Gastroesophageal sphincter (tissue), 4 donors: ENCODE results near the gene NFKBIZ. TPM values are rescaled to one million over a fixed set of nuclear protein-coding genes. Genes with fewer than 3 reads are reported as not detected.

Experiments
- ATAC-seq: fragments of 150-250 bp; one replicate; pipeline ENCODE4 v1.9.1; 2016; ENCODE audit warnings: mild to moderate bottlenecking, moderate library complexity
- H3K27ac ChIP-seq, 4 donors: fragments of 200-600 bp; sonication (generic) in 3 of 4; 1 replicate in 3 of 4; 2 replicates in 1 of 4; pipeline ENCODE4 v1.5.1; 2016 to 2019
- H3K27me3 ChIP-seq: fragments of 200-600 bp; sonication (generic); one replicate; pipeline ENCODE4 v1.5.1; 2019
- H3K36me3 ChIP-seq, 2 donors: fragments of 200-600 bp; sonication (generic); one replicate each; pipeline ENCODE4 v1.5.1; 2019; ENCODE audit warnings: control low read depth in 1 of 2
- H3K4me1 ChIP-seq, 3 donors: fragments of 200-600 bp; sonication (generic); 1 replicate in 2 of 3; 2 replicates in 1 of 3; pipeline ENCODE4 v1.5.1; 2016 to 2019; ENCODE audit warnings: control low read depth in 2 of 3
- H3K4me3 ChIP-seq, 2 donors: fragments of 200-600 bp; sonication (generic); one replicate each; pipeline ENCODE4 v1.5.1; 2019; ENCODE audit warnings: mild to moderate bottlenecking in 1 of 2, moderate library complexity in 1 of 2
- H3K9me3 ChIP-seq, 3 donors: fragments of 200-600 bp; sonication (generic); one replicate each; pipeline ENCODE4 v1.5.1; 2017 to 2019; ENCODE audit warnings: control low read depth in 2 of 3
- EP300 ChIP-seq: sonication (generic); formaldehyde crosslinking; IDR thresholded peaks from one replicate; pipeline ENCODE4 v1.6.1; 2017; ENCODE audit warnings: antibody characterized with exemption, mild to moderate bottlenecking
- POLR2A ChIP-seq, 2 donors: fragments of 450-650 bp; IDR thresholded peaks; one replicate each; pipeline ENCODE4 v1.6.1; 2017; ENCODE audit warnings: antibody characterized with exemption in 2 of 2, mild to moderate bottlenecking in 2 of 2, moderate library complexity in 1 of 2
- POLR2AphosphoS5 ChIP-seq: sonication (generic); formaldehyde crosslinking; IDR thresholded peaks from one replicate; pipeline ENCODE4 v1.6.1; 2017; ENCODE audit warnings: antibody characterized with exemption
- WGBS, 2 donors: methylation state at CpG; one replicate each; pipeline ENCODE4 v1.1.5; 2018; ENCODE audit warnings: low coverage in 1 of 2; 5-methylcytosine and 5-hydroxymethylcytosine counted together
- total RNA-seq, 4 donors: library from RNA; depleted of rRNA; stranded (reverse); fragments of >200 nt; gene quantifications; one replicate each; pipeline ENCODE4 v1.1.0, GENCODE V29; 2016
- TF ChIP-seq, protein P1 (sequence below), 4 experiments: fragments of 200-600 bp in 2 of 4; fragments of 450-650 bp in 2 of 4; sonication (generic) in 1 of 4; IDR thresholded peaks; one replicate each; pipeline ENCODE4 v1.5.1; 2017 to 2019; ENCODE audit warnings: antibody characterized with exemption in 4 of 4, mild to moderate bottlenecking in 2 of 4, moderate library complexity in 2 of 4

Gene NFKBIZ, protein sequence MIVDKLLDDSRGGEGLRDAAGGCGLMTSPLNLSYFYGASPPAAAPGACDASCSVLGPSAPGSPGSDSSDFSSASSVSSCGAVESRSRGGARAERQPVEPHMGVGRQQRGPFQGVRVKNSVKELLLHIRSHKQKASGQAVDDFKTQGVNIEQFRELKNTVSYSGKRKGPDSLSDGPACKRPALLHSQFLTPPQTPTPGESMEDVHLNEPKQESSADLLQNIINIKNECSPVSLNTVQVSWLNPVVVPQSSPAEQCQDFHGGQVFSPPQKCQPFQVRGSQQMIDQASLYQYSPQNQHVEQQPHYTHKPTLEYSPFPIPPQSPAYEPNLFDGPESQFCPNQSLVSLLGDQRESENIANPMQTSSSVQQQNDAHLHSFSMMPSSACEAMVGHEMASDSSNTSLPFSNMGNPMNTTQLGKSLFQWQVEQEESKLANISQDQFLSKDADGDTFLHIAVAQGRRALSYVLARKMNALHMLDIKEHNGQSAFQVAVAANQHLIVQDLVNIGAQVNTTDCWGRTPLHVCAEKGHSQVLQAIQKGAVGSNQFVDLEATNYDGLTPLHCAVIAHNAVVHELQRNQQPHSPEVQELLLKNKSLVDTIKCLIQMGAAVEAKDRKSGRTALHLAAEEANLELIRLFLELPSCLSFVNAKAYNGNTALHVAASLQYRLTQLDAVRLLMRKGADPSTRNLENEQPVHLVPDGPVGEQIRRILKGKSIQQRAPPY
- 10 to 100 TPM; 27.3 to 87.0 (median 51.9) TPM for total RNA-seq

DNA sequence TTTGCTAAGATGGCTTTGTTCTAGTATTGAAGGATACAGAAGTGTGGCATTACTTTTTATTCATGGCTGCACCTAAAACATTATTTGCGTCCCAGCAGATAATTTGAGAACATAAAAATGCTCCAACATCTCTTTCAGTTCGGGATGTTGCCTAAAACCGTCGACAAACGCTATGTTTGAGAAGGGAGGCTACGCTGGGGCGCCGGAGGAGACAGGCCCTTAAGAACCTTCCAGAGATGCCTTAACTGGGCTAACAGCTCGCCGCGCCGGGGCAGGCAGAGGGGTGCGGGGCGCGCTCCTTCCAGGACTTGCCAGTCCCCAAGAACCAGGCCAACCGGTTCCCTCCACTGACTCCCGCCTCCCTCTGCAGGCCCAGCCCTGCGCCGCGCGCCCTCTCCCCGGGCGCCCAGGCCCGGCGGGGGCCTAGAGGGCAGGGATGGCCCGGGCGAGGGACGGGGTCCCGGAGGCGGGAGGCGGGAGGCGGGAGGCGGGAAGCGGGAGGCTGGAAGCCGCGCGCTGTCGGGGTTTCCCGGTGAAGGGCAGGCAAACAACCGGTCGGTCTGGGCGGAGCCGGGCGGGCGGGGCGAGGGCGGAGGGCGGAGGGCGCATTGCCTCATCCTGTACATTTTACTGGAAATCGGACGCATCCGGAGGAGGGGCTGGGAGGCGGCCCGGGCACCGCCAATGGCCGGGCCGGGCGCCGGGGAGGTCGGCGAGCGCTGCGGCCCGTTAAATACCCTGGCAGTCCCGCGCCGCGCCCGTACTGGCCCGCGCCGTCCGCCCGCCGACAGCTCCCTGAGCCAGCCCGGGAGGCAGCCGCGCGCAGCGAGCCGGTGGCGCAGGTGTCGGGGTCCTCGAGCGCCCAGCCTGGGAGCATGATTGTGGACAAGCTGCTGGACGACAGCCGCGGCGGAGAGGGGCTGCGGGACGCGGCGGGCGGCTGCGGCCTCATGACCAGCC lies at the start of gene NFKBIZ:
NFKBIZ (plus strand) TSS at position 761 of the 960 bp plus-strand sequence; CDS start at position 876, 115 bp downstream.
- ATAC-seq: peak; percentile 96
- H3K4me1 ChIP-seq: peaks cover 11 to 42% (median 15%) of the 10 kb centered on the region in 3 donors
- H3K27me3 ChIP-seq: no peaks in the 10 kb centered on the region
- TF ChIP-seq, protein P1, sequence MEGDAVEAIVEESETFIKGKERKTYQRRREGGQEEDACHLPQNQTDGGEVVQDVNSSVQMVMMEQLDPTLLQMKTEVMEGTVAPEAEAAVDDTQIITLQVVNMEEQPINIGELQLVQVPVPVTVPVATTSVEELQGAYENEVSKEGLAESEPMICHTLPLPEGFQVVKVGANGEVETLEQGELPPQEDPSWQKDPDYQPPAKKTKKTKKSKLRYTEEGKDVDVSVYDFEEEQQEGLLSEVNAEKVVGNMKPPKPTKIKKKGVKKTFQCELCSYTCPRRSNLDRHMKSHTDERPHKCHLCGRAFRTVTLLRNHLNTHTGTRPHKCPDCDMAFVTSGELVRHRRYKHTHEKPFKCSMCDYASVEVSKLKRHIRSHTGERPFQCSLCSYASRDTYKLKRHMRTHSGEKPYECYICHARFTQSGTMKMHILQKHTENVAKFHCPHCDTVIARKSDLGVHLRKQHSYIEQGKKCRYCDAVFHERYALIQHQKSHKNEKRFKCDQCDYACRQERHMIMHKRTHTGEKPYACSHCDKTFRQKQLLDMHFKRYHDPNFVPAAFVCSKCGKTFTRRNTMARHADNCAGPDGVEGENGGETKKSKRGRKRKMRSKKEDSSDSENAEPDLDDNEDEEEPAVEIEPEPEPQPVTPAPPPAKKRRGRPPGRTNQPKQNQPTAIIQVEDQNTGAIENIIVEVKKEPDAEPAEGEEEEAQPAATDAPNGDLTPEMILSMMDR (IDR thresholded peaks at IDR 0.05): peak in 3 of 4 experiments; percentile 8 to 25 (median 22)
- TF ChIP-seq POLR2A (IDR thresholded peaks at IDR 0.05) (peak; percentile 99), POLR2AphosphoS5 (peak; percentile 97), EP300 (no peak)
- peaks cover 11 to 24% of the 10 kb centered on the region in 2 donors for H3K36me3 ChIP-seq
- no peaks in the 10 kb centered on the region for H3K9me3 ChIP-seq
- peak within 1 kb of the TSS; percentile 64 to 87 for H3K4me3 ChIP-seq
- H3K27ac ChIP-seq: peak within 1 kb of the TSS; percentile 96 to 100 (median 98)
- WGBS, 2 donors: 0 to 13% methylated on average over 2 of the region's 95 CpGs

DNA sequence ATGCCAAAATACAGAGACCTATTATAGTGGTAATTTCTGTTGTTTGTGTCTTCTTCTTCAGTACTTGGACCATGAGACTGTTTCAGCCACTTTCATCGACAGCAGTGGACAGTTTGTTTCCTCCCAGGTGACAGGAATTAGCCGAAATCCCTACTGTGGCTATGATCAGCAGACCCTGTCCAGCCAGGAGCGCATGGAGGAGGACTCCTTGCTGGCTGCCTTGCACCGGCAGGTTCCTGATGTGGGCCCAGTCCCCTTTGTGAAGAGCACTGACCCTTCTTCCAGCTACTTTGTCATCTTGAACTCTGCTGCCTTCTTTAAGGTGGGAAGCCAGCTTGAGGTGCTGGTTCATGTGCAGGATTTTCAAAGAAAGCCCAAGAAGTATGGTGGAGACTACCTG lies 48.1 kb upstream of the NFKBIZ start:
- no peak overlapping the region for H3K4me3 ChIP-seq
- no peaks in the 10 kb centered on the region for H3K9me3 ChIP-seq
- no peaks in the 10 kb centered on the region for H3K27me3 ChIP-seq
- H3K4me1 ChIP-seq: peaks cover 0 to 14% (median 0%) of the 10 kb centered on the region in 3 donors
- TF ChIP-seq, protein P1 (IDR thresholded peaks at IDR 0.05): no peak
- TF ChIP-seq POLR2A (IDR thresholded peaks at IDR 0.05) (no peak), EP300 (no peak), POLR2AphosphoS5 (no peak)
- WGBS, 2 donors: 29 to 94% methylated on average over 1 to 2 of the region's 4 CpGs
- H3K36me3 ChIP-seq: peaks cover 0 to 40% of the 10 kb centered on the region in 2 donors
- no peak for ATAC-seq
- H3K27ac ChIP-seq: no peak overlapping the region

DNA sequence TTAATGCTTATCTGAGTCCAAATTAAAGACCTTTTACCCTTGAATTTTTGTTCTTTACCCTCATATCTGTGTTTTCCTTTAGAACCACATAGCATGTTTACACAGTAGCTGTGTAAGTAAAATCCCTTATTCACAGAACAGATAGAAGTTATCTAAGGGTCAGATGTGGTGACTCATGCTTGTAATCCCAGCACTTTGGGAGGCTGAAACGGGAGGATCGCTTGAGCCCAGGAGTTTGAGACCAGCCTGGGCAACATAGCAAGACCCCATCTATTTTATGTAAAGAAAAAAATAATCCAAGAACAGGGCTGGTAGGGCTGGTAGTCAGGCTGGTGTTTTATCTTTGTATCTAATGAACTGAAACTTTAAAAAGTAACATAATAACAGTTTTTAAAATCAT lies 47.1 kb upstream of the NFKBIZ start:
- no peak for TF ChIP-seq POLR2A (IDR thresholded peaks at IDR 0.05)
- TF ChIP-seq, protein P1 (IDR thresholded peaks at IDR 0.05): no peak
- 92 to 100% methylated on average over 2 of the region's 2 CpGs for WGBS, 2 donors
- Histone ChIP-seq H3K27me3 (no peaks in the 10 kb centered on the region), H3K4me3 (no peak overlapping the region), H3K9me3 (no peaks in the 10 kb centered on the region), H3K27ac (no peak overlapping the region), H3K36me3 (peaks cover 0 to 45% of the 10 kb centered on the region in 2 donors), H3K4me1 (peaks cover 0 to 20% (median 0%) of the 10 kb centered on the region in 3 donors)
- ATAC-seq: no peak

DNA sequence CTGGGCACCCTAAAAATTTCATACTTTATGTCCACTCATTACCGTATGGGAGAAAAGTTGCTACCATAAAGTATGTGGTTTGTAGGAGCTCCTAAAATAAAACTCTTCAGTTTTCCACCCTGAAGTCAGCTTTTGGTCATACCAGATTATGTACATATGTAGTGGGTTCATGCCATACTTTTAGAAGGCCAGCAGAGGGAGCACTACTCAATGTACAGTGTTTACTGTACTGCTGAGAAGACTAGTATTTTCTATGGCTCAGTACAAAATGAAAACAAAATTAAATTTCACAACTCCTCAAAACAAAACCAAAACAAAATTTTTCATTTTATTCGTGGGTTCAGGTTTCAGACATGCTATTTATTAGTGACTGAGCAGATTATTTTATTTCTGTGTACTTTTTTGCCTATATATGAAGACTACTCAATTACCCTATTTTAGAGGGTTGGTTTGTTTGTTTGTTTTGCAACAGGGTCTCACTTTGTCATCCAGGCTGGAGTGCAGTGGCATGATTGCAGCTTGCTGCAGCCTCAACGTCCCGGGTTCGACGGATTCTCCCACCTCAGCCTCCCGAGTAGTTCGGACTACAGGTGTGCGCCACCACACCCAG lies 46.0 kb upstream of the NFKBIZ start:
- Histone ChIP-seq H3K36me3 (peaks cover 0 to 50% of the 10 kb centered on the region in 2 donors), H3K27ac (no peak overlapping the region)

More for the DNA sequence above, 46.0 kb upstream of the NFKBIZ start:
- Histone ChIP-seq H3K9me3 (no peaks in the 10 kb centered on the region), H3K4me1 (peaks cover 0 to 20% (median 0%) of the 10 kb centered on the region in 3 donors), H3K27me3 (no peaks in the 10 kb centered on the region), H3K4me3 (no peak overlapping the region)
- TF ChIP-seq POLR2A (IDR thresholded peaks at IDR 0.05) (no peak), EP300 (no peak), POLR2AphosphoS5 (no peak)
- TF ChIP-seq, protein P1 (IDR thresholded peaks at IDR 0.05): peak; percentile 72 to 84 (median 82)
- 76 to 78% methylated on average over 8 to 9 of the region's 9 CpGs for whole genome bisulfite sequencing, 2 donors
- peak; percentile 90 for ATAC-seq
